ENCODE data around the gene AURKAIP1. TPM values are rescaled to one million over a fixed set of nuclear protein-coding genes. Genes with fewer than 3 reads are reported as not detected.

AURKAIP1 gene
- total and polyA plus RNA-seq, 2 of the 13 experiments (the other 11 are each of a cell fraction or from before 2014, with no cell fraction given), result 69.5 to 175 TPM

DNA sequence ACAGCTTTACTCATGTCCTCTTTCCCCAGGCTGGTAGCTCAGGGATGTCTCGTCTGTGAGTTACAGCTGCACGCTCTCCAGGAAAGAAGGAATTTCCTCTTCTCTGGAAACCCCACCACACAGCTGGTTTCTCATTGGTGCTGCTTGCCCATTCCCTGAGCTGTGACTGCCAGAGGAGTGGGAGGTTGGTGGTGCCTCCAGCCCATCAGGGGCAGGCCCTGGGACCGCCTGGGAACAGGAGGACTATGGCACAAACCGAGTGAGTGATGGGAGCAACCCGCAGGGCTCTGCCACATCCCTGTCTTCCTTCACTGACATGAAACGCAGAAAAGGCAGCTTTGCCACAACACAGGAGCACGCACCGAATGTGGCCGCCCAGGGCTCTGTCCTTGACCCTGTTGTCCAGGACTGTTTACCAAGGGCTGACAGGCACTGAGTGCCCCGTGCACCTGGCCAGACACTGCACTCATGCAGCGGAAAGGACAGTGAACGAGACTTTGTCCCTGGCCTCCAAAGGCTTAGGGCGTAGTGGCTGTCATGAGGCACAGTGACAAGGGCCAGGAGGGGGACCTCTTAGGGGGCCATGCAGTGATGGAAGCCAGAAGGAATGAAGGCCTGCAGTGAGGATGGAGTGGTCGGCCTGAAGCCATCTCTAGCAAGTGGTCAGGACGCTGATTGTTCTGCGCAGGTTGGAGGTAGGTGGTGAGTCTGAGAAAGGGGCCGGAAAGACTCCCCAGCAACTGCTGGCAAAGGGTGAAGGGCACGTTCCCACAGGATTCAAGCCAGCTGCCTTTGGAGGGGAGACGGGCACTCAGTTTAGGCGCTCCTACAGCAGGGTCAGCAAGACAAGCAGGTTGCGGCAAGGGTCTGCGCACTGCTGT, 25.8 kb upstream of the AURKAIP1 start (continued):
- TF ChIP-seq, protein P1, sequence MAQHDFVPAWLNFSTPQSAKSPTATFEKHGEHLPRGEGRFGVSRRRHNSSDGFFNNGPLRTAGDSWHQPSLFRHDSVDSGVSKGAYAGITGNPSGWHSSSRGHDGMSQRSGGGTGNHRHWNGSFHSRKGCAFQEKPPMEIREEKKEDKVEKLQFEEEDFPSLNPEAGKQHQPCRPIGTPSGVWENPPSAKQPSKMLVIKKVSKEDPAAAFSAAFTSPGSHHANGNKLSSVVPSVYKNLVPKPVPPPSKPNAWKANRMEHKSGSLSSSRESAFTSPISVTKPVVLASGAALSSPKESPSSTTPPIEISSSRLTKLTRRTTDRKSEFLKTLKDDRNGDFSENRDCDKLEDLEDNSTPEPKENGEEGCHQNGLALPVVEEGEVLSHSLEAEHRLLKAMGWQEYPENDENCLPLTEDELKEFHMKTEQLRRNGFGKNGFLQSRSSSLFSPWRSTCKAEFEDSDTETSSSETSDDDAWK (CRISPR knock-in tag; IDR thresholded peaks at IDR 0.05), result no peak
- TF ChIP-seq KDM1A (CRISPR knock-in tag; IDR thresholded peaks at IDR 0.05) (peak; percentile 84), CC2D1A (CRISPR knock-in tag; IDR thresholded peaks at IDR 0.05) (peak; percentile 64; the same call in 1 of the 2 replicates), GABPB1 (CRISPR knock-in tag; IDR thresholded peaks at IDR 0.05) (peak; percentile 80), NCOA2 (CRISPR knock-in tag; IDR thresholded peaks at IDR 0.05) (peak; percentile 96), ZNF678 (CRISPR knock-in tag; IDR thresholded peaks at IDR 0.05) (peak; percentile 42; the same call in 1 of the 2 replicates), ISX (CRISPR knock-in tag; conservative IDR thresholded peaks at IDR 0.05) (no peak), RELA (CRISPR knock-in tag; IDR thresholded peaks at IDR 0.05) (no peak; the same call in 1 of the 2 replicates), AHR (CRISPR knock-in tag; IDR thresholded peaks at IDR 0.05) (0 out of 2 replicates have a peak, but pooled peaks have one; percentile 63), KDM3A (CRISPR knock-in tag; IDR thresholded peaks at IDR 0.05; ENCODE audit: low read depth) (peak; percentile 62), DR1 (CRISPR knock-in tag; IDR thresholded peaks at IDR 0.05) (no peak), MXI1 (IDR thresholded peaks at IDR 0.05; ENCODE audit: borderline replicate concordance, low read depth, low read length) (peak; percentile 98; the same call in 1 of the 3 replicates), MLLT10 (CRISPR knock-in tag; IDR thresholded peaks at IDR 0.05) (peak; percentile 64; the same call in 1 of the 2 replicates), ZNF160 (CRISPR knock-in tag; IDR thresholded peaks at IDR 0.05) (peak; percentile 84; the same call in 1 of the 2 replicates), SOX13 (IDR thresholded peaks at IDR 0.05) (0 out of 2 replicates have a peak, but pooled peaks have one; percentile 22), SOX13 (CRISPR knock-in tag; conservative IDR thresholded peaks at IDR 0.05 in 1 of 2, IDR thresholded peaks at IDR 0.05 in 1 of 2) (peak in 1 of 2 experiments; percentile 93; a peak in 2 of 4 replicates), ZIK1 (CRISPR knock-in tag; IDR thresholded peaks at IDR 0.05; ENCODE audit: borderline replicate concordance, low read depth) (peak; percentile 89; the same call in 1 of the 2 replicates), ZNF781 (CRISPR knock-in tag; IDR thresholded peaks at IDR 0.05; ENCODE audit: borderline replicate concordance, not compliant biosample characterization) (peak; percentile 73), DMAP1 (CRISPR knock-in tag; IDR thresholded peaks at IDR 0.05) (peak; percentile 91; the same call in 1 of the 2 replicates)
- TF ChIP-seq, protein P2, sequence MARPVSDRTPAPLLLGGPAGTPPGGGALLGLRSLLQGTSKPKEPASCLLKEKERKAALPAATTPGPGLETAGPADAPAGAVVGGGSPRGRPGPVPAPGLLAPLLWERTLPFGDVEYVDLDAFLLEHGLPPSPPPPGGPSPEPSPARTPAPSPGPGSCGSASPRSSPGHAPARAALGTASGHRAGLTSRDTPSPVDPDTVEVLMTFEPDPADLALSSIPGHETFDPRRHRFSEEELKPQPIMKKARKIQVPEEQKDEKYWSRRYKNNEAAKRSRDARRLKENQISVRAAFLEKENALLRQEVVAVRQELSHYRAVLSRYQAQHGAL (CRISPR knock-in tag; IDR thresholded peaks at IDR 0.05; ENCODE audit: not compliant biosample characterization), result no peak
- TF ChIP-seq, protein P3, sequence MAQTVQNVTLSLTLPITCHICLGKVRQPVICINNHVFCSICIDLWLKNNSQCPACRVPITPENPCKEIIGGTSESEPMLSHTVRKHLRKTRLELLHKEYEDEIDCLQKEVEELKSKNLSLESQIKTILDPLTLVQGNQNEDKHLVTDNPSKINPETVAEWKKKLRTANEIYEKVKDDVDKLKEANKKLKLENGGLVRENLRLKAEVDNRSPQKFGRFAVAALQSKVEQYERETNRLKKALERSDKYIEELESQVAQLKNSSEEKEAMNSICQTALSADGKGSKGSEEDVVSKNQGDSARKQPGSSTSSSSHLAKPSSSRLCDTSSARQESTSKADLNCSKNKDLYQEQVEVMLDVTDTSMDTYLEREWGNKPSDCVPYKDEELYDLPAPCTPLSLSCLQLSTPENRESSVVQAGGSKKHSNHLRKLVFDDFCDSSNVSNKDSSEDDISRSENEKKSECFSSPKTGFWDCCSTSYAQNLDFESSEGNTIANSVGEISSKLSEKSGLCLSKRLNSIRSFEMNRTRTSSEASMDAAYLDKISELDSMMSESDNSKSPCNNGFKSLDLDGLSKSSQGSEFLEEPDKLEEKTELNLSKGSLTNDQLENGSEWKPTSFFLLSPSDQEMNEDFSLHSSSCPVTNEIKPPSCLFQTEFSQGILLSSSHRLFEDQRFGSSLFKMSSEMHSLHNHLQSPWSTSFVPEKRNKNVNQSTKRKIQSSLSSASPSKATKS (CRISPR knock-in tag; IDR thresholded peaks at IDR 0.05), result no peak
- TF ChIP-seq, protein P4, sequence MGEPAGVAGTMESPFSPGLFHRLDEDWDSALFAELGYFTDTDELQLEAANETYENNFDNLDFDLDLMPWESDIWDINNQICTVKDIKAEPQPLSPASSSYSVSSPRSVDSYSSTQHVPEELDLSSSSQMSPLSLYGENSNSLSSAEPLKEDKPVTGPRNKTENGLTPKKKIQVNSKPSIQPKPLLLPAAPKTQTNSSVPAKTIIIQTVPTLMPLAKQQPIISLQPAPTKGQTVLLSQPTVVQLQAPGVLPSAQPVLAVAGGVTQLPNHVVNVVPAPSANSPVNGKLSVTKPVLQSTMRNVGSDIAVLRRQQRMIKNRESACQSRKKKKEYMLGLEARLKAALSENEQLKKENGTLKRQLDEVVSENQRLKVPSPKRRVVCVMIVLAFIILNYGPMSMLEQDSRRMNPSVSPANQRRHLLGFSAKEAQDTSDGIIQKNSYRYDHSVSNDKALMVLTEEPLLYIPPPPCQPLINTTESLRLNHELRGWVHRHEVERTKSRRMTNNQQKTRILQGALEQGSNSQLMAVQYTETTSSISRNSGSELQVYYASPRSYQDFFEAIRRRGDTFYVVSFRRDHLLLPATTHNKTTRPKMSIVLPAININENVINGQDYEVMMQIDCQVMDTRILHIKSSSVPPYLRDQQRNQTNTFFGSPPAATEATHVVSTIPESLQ (CRISPR knock-in tag; conservative IDR thresholded peaks at IDR 0.05), result peak; percentile 74; the same call in 1 of the 2 replicates
